ENCODE measurements around the gene FFAR3.

DNA sequence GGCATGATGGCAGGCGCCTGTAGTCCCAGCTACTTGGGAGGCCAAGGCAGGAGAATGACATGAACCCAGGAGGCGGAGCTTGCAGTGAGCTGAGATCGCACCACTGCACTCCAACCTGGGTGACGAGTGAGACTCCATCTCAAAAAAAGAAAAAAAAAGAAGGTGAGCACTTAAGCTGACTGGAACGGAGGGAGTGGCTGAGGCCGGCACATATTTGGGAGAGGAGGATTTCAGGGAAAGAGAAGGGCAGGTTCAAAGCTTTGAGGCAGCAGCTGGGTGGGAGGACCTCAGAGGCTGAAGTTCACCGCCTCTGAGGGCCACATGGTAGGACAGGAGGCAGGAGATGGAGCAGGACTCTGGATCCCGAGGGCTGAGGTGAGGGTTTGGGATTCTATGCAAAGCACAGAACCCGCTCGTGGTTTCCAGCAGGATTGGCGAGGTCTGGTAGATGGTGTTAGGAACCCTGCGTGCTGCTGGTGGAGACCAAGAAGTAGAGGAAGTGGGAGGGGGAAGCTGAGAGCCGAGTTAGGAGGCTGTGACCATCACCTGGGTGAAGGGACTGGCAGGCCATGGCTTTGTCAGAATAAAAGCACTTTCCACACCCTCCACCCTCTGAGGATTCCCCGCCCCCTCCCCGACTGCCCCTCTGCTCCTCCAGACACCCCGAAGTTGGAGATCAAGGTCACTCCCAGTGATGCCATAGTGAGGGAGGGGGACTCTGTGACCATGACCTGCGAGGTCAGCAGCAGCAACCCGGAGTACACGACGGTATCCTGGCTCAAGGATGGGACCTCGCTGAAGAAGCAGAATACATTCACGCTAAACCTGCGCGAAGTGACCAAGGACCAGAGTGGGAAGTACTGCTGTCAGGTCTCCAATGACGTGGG, 20.9 kb upstream of the FFAR3 start:
- TF ChIP-seq EZH2phosphoT487 (IDR thresholded peaks at IDR 0.05; ENCODE audit: borderline replicate concordance, low read length): no peak
- TF ChIP-seq, protein P1, sequence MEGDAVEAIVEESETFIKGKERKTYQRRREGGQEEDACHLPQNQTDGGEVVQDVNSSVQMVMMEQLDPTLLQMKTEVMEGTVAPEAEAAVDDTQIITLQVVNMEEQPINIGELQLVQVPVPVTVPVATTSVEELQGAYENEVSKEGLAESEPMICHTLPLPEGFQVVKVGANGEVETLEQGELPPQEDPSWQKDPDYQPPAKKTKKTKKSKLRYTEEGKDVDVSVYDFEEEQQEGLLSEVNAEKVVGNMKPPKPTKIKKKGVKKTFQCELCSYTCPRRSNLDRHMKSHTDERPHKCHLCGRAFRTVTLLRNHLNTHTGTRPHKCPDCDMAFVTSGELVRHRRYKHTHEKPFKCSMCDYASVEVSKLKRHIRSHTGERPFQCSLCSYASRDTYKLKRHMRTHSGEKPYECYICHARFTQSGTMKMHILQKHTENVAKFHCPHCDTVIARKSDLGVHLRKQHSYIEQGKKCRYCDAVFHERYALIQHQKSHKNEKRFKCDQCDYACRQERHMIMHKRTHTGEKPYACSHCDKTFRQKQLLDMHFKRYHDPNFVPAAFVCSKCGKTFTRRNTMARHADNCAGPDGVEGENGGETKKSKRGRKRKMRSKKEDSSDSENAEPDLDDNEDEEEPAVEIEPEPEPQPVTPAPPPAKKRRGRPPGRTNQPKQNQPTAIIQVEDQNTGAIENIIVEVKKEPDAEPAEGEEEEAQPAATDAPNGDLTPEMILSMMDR (conservative IDR thresholded peaks at IDR 0.05; ENCODE audit: low read depth, low read length): no peak
